Tibial nerve (tissue), 3 donors: Measurements from ENCODE around the gene EPAS1.

Experiments
- POLR2A ChIP-seq, 2 donors: fragments of 450-650 bp; IDR thresholded peaks; one replicate each; pipeline ENCODE4 v1.6.1; 2017; ENCODE audit warnings: antibody characterized with exemption in 2 of 2, mild to moderate bottlenecking in 2 of 2, moderate library complexity in 2 of 2
- TF ChIP-seq, protein P1 (sequence below), 5 experiments: fragments of 200-600 bp in 3 of 5; fragments of 450-650 bp in 2 of 5; sonication (generic) in 3 of 5; IDR thresholded peaks; one replicate each; pipeline ENCODE4 v1.5.1; 2016 to 2019; ENCODE audit warnings: antibody characterized with exemption in 5 of 5, mild to moderate bottlenecking in 3 of 5, moderate library complexity in 2 of 5

DNA sequence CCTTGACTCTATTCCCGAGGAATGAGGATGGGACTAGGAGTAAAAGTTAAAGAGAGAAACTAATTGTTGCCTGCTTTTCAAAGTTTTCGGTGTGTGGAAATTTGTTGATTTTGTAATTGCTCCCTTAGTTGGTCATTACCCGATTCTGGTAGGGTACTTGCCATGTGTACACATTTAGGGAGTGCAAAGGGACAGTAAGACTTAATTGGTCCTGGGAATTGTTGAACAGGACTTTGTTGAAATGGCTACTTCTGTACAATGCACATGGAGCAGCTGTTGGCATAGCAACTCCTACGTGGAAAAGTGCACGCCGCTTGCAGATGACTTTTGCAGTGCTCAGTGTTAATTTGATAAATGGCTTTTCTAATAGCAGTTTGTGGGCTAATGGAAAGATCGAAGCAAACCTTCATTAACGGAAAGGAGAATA lies 22.9 kb downstream of the EPAS1 start:
- TF ChIP-seq, protein P1, sequence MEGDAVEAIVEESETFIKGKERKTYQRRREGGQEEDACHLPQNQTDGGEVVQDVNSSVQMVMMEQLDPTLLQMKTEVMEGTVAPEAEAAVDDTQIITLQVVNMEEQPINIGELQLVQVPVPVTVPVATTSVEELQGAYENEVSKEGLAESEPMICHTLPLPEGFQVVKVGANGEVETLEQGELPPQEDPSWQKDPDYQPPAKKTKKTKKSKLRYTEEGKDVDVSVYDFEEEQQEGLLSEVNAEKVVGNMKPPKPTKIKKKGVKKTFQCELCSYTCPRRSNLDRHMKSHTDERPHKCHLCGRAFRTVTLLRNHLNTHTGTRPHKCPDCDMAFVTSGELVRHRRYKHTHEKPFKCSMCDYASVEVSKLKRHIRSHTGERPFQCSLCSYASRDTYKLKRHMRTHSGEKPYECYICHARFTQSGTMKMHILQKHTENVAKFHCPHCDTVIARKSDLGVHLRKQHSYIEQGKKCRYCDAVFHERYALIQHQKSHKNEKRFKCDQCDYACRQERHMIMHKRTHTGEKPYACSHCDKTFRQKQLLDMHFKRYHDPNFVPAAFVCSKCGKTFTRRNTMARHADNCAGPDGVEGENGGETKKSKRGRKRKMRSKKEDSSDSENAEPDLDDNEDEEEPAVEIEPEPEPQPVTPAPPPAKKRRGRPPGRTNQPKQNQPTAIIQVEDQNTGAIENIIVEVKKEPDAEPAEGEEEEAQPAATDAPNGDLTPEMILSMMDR (IDR thresholded peaks at IDR 0.05), result no peak
- no peak for TF ChIP-seq POLR2A (IDR thresholded peaks at IDR 0.05)
